HAP-1 (cell line): Measurements from ENCODE around the gene FASTKD1.
"Not testable (repeated sequence)": the region's sequence is repeated elsewhere in the genome, so short reads cannot be mapped to it uniquely, and the experiment has no call there.

Source experiments
- DNase-seq, 2 experiments: peaks; one replicate each; pipeline ENCODE4 v3.0.0-alpha.2; 2016 to 2020; ENCODE audit warnings: low spot score in 2 of 2
- H3K27me3 ChIP-seq: fragments of 250-450 bp; sonication (Bioruptor Pico); 2 replicates; pipeline ENCODE4 v1.5.1; 2020; ENCODE audit warnings: low read depth, mild to moderate bottlenecking, moderate library complexity
- H3K36me3 ChIP-seq: fragments of 250-450 bp; sonication (Bioruptor Pico); replicated peaks from 2 replicates; pipeline ENCODE4 v1.5.1; 2020; ENCODE audit warnings: mild to moderate bottlenecking
- H3K4me1 ChIP-seq: fragments of 250-450 bp; sonication (Bioruptor Pico); 2 replicates; pipeline ENCODE4 v1.5.1; 2020; ENCODE audit warnings: mild to moderate bottlenecking
- H3K4me3 ChIP-seq: fragments of 250-450 bp; sonication (Bioruptor Pico); 2 replicates; pipeline ENCODE4 v1.5.1; 2020; ENCODE audit warnings: mild to moderate bottlenecking, moderate library complexity
- H3K9me3 ChIP-seq: fragments of 250-450 bp; sonication (Bioruptor Pico); 2 replicates; pipeline ENCODE4 v1.5.1; 2020; ENCODE audit warnings: mild to moderate bottlenecking, moderate library complexity
- in situ Hi-C: fragments of 300-500 bp; cut with MboI; formaldehyde crosslinking; loops from 3 replicates; pipeline ENCODE4 v1.14.3; 2020; ENCODE audit warnings: low sequenced_read_pairs, inconsistent platforms, mixed read lengths

The FASTKD1 gene

DNA sequence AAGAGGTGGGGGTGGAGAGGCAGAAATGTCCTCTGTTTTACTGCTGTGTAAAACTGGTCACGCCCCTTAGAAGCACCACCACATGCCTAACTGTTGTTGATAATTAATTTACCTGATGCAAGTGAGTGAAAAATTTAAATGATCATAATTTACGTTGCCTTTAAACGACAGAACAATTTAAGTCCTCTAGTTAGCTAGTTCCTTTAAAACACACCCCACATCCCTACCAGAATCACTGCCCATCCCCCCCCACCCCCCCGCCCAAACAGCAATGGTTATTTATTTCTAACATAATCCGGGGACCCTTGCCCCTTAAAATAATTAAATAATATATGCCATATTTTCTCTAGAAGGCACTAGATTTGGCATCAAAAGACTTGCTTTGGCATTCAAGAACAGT is 9.9 kb upstream of the FASTKD1 start:
- H3K36me3 ChIP-seq = 0 out of 2 replicates have a peak, but pooled peaks cover 2% of the 10 kb centered on the region
- no peaks in the 10 kb centered on the region for H3K27me3 ChIP-seq
- DNase-seq = no peak
- H3K4me3 ChIP-seq = no peak overlapping the region
- no peaks in the 10 kb centered on the region for H3K9me3 ChIP-seq
- no peaks in the 10 kb centered on the region for H3K4me1 ChIP-seq
- in situ Hi-C loops = no loop called here

DNA sequence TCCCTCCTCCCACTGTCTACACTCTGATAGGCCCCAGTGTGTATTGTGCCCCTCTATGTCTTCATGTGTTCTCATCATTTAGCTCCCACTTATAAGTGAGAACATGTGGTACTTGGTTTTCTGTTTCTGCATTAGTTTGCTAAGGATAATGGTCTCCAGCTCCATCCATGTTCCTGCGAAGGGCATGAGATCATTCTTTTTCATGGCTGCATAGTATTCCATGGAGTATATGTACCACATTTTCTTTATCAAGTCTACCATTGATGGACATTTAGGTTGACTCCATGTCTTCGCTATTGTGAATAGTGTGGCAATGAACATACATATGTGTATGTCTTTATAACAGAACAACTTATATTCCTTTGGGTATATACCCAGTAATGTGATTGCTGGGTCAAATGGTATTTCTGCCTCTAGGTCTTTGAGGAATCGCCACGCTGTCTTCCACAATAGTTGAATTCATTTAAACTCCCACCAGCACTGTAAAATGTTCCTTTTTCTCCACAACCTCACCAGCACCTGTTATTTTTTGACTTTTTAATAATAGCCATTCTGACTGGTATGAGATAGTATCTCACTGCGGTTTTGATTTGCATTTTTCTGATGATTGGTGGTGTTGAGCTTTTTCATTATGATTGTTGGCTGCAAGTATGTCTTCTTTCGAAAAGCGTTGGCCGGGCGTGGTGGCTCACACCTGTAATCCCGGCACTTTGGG is 9.0 kb upstream of the FASTKD1 start:
- H3K4me3 ChIP-seq, H3K9me3 ChIP-seq, DNase-seq, H3K36me3 ChIP-seq, H3K4me1 ChIP-seq, H3K27me3 ChIP-seq, in situ Hi-C loops: not testable (repeated sequence)

DNA sequence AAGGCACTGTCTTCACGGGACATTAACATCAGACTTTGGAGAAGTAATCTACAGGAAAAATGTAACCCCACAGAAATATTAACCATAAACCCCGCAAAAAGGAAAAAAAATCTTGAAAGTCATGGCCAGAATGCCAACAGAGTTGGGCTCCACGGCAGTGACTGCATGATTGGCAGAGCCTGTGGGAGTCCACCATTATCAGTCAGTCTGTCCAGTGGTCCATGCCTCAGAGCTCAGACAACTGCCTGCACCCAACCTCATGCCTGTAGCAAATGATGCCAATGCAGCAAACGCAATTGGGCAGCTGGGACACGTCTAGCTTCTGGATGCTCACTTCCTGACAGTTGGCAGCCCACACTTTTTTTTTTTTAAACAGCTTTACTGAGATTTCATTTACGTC is 5.4 kb upstream of the FASTKD1 start:
- no peak for DNase-seq
- H3K4me3 ChIP-seq = no peak overlapping the region
- H3K36me3 ChIP-seq = no peaks in the 10 kb centered on the region
- H3K9me3 ChIP-seq = no peaks in the 10 kb centered on the region
- H3K4me1 ChIP-seq = no peaks in the 10 kb centered on the region
- H3K27me3 ChIP-seq = no peaks in the 10 kb centered on the region
- in situ Hi-C loops = no loop called here

DNA sequence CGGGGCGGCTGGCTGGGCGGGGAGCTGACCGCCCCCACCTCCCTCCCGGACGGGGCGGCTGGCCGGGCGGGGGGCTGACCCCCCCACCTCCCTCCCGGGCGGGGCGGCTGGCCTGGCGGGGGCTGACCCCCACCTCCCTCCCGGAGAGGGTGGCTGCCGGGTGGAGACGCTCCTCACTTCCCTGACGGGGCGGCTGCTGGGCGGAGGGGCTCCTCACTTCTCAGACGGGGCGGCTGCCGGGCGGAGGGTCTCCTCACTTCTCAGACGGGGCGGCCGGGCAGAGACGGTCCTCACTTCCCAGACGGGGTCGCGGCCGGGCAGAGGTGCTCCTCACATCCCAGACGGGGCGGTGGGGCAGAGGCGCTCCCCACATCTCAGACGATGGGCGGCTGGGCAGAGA is 1.6 kb upstream of the FASTKD1 start:
- H3K27me3 ChIP-seq, H3K4me3 ChIP-seq, H3K36me3 ChIP-seq, DNase-seq, H3K9me3 ChIP-seq, in situ Hi-C loops: not testable (repeated sequence)
- peaks cover 11% of the 10 kb centered on the region for H3K4me1 ChIP-seq

DNA sequence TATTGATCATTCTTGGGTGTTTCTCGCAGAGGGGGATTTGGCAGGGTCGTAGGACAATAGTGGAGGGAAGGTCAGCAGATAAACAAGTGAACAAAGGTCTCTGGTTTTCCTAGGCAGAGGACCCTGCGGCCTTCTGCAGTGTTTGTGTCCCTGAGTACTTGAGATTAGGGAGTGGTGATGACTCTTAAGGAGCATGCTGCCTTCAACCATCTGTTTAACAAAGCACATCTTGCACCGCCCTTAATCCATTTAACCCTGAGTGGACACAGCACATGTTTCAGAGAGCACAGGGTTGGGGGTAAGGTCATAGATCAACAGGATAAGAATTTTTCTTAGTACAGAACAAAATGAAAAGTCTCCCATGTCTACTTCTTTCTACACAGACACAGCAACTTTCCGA is 874 bp upstream of the FASTKD1 start:
- H3K4me1 ChIP-seq = peaks cover 16% of the 10 kb centered on the region
- in situ Hi-C loops = not testable (repeated sequence)

DNA sequence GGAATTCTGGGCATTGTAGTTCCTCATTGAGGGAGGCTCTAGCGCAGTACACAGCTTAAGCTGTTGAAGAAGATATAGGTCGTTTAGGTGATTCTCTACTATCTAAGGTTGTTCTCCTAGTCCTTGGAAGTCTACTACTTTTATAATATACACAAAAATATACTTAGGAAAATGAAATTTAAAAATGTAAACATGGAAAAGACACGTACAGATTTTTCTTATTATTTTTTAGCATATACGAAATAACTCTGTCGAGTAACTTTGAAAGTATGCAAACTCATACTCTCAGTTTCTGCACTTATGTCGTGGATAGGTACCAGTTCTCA is 272 bp upstream of the FASTKD1 start:
- no peaks in the 10 kb centered on the region for H3K27me3 ChIP-seq
- no peak for DNase-seq

More for the DNA sequence above, 874 bp upstream of the FASTKD1 start:
- not testable (repeated sequence) for H3K36me3 ChIP-seq, H3K27me3 ChIP-seq, H3K9me3 ChIP-seq, DNase-seq, H3K4me3 ChIP-seq

DNA sequence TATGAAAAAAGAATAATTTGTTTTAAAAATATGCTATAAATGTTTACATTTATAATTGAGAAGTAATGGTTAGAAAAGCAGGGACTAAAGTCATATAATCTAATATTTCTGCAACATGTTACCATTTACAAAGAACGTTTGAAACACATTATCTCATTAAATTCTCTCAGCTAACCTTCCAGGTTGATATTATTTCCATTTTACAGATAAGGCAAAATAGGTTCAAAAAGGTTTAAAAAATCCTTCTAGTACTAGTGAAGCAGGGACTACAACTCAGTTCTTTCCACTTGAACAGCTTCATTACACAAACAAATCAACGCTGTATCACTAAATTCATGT is 875 bp downstream of the FASTKD1 start:
- Histone ChIP-seq H3K4me1 (peaks cover 16% of the 10 kb centered on the region), H3K27me3 (no peaks in the 10 kb centered on the region), H3K4me3 (peak overlapping the region; percentile 50), H3K36me3 (peaks cover 3% of the 10 kb centered on the region; the same call in 1 of the 2 replicates), H3K9me3 (no peaks in the 10 kb centered on the region)
- no peak for DNase-seq
- in situ Hi-C loops = no loop called here

More for the DNA sequence above, 272 bp upstream of the FASTKD1 start:
- no peaks in the 10 kb centered on the region for H3K9me3 ChIP-seq
- peak overlapping the region; percentile 50 for H3K4me3 ChIP-seq
- peaks cover 3% of the 10 kb centered on the region; the same call in 1 of the 2 replicates for H3K36me3 ChIP-seq
- peaks cover 16% of the 10 kb centered on the region for H3K4me1 ChIP-seq
- in situ Hi-C loops = no loop called here

DNA sequence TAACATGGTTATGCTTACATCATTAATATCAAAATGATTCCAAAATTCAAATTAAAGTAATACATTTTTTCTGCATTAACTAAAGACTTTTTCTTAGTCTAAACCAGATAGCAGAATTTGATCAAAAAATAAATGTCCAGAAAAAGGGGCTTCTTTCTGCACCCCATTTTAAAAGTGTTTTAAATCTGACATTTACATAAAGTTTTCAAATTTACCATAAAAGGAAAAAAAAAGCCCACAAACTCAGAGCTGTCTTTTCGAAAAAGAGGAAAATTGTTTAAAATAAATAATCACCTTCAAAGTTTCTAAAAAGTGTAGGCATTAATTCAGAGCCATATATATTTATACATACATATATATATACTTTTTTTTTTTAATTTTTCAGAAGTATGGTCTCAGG is 1.5 kb downstream of the FASTKD1 start:
- in situ Hi-C loops = no loop called here
- peaks cover 16% of the 10 kb centered on the region for H3K4me1 ChIP-seq
- H3K27me3 ChIP-seq = no peaks in the 10 kb centered on the region
- H3K9me3 ChIP-seq = no peaks in the 10 kb centered on the region
- H3K36me3 ChIP-seq = peaks cover 3% of the 10 kb centered on the region
- H3K4me3 ChIP-seq = peak overlapping the region; percentile 50
- no peak for DNase-seq

DNA sequence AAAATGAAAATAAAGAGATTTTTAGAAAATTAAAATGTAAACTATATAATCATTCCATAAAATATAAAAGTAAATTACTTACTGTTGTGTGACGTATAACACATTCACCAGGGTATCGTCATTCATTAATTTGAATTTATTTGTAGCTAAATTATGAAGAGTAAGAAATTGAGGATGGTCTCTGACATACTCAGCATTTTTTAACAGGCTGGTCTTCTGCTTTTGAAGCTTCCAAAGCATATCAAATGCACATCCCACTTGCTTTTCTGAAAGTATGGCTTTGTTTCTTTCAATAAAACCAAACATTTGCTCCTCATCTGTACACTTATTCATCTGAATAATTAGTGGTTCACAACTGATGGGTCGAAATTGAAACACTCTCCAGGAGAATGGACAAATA is 2.1 kb downstream of the FASTKD1 start:
- in situ Hi-C loops = no loop called here
- no peak for DNase-seq
- Histone ChIP-seq H3K4me3 (peak overlapping the region; percentile 50), H3K9me3 (no peaks in the 10 kb centered on the region), H3K27me3 (no peaks in the 10 kb centered on the region), H3K36me3 (peaks cover 3% of the 10 kb centered on the region), H3K4me1 (peaks cover 16% of the 10 kb centered on the region)

DNA sequence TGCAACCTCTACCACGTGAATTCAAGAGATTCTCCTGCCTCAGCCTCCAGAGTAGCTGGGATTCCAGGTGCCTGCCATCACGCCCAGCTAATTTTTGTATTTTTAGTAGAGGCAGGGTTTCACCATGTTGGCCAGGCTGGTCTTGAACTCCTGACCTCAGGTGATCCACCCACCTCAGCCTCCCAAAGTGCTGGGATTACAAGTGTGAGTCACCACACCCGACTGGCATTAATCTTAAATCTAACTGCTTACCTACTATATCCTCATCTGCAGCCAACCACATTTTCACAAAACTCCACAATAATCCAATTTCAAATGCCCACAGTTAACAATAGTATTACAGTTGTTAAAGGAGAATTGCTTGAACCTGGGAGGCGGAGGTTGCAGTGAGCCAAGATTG is 2.9 kb downstream of the FASTKD1 start:
- in situ Hi-C loops = not testable (repeated sequence)

DNA sequence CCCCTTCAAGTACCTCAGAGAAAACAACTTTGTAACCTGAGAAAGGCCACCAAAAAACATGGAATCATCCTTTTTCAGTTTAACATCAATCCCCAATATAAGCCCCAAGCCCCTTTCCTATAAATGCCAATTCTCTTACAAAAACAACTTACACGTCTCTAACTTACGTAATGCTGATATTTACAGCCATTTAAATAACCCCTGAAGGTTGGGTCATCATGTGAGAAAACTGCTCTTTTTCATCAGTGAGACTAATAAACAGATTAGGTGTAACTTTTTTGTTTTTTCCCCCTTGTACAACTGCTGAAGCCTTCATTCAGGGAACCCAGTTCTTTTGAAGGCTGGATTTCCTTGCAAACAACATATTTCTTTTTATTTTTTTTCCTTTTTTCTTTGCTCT is 3.7 kb downstream of the FASTKD1 start:
- H3K36me3 ChIP-seq = peaks cover 7% of the 10 kb centered on the region
- H3K9me3 ChIP-seq = no peaks in the 10 kb centered on the region
- no peak for DNase-seq
- in situ Hi-C loops = no loop called here
- H3K27me3 ChIP-seq = no peaks in the 10 kb centered on the region
- H3K4me1 ChIP-seq = peaks cover 16% of the 10 kb centered on the region
- no peak overlapping the region for H3K4me3 ChIP-seq

More for the DNA sequence above, 2.9 kb downstream of the FASTKD1 start:
- H3K9me3 ChIP-seq, H3K27me3 ChIP-seq, H3K4me3 ChIP-seq, DNase-seq, H3K36me3 ChIP-seq: not testable (repeated sequence)
- H3K4me1 ChIP-seq = peaks cover 16% of the 10 kb centered on the region

DNA sequence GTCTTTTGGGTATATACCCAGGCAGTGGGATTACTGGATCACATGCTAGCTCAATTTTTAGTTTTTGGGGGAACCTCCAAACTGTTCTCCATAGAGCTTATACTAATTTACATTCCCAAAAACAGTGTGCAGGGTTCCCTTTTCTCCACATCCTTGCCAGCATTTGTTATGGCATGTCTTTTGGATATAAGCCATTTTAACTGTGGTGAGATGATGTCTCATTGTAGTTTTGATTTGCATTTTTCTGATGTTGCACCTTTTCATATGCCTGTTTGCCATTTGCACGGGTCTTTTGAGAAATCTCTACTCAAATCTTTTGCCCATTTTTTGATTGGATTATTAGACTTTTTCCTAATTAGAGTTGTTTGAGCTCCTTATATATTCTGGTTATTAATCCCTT is 8.0 kb downstream of the FASTKD1 start:
- Histone ChIP-seq H3K36me3 (peaks cover 17% of the 10 kb centered on the region), H3K9me3 (no peaks in the 10 kb centered on the region; the same call in 1 of the 2 replicates), H3K4me1 (peaks cover 7% of the 10 kb centered on the region), H3K27me3 (no peaks in the 10 kb centered on the region), H3K4me3 (no peak overlapping the region)
- DNase-seq = no peak
- in situ Hi-C loops = no loop called here

DNA sequence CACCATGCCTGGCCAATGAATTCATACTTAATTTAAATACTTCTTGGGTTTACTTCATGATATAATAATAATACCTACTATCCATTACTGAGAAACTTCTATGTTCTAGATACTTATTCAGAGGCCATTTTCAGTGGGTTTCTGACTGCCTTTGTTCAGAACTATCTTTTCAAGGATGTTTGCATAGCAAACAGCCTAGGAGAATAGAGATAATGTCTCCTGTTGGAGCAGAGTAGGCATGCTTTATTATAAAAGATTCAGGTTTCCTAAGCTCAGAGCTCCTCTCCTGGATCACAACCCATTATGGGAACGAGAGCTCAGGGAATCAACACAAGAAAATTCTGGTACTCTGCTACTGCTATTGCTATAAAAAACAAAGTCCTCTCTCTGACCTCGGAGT is 11.1 kb downstream of the FASTKD1 start:
- no peaks in the 10 kb centered on the region for H3K4me1 ChIP-seq
- DNase-seq = no peak
- H3K36me3 ChIP-seq = peaks cover 26% of the 10 kb centered on the region
- H3K27me3 ChIP-seq = no peaks in the 10 kb centered on the region
- no peak overlapping the region for H3K4me3 ChIP-seq
- H3K9me3 ChIP-seq = no peaks in the 10 kb centered on the region; the same call in 1 of the 2 replicates
- in situ Hi-C loops = no loop called here

DNA sequence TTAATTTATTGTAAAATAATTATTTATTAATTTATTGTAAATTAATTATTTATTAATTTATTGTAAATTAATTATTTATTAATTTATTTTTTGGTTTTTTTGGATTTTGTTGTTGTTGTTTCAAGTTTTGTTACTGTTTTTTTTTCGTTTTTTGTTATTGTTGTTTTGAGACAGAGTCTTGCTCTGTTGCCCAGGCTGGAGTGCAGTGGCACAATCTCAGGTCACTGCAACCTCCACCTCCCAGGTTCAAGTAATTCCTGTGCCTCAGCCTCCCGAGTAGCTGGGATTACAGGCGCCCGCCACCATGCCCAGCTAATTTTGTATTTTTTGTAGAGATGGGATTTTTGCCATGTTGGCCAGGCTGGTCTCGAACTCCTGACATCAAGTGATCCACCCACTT is 11.6 kb downstream of the FASTKD1 start:
- peaks cover 26% of the 10 kb centered on the region for H3K36me3 ChIP-seq
- H3K4me1 ChIP-seq, DNase-seq, in situ Hi-C loops, H3K27me3 ChIP-seq, H3K4me3 ChIP-seq, H3K9me3 ChIP-seq: not testable (repeated sequence)

DNA sequence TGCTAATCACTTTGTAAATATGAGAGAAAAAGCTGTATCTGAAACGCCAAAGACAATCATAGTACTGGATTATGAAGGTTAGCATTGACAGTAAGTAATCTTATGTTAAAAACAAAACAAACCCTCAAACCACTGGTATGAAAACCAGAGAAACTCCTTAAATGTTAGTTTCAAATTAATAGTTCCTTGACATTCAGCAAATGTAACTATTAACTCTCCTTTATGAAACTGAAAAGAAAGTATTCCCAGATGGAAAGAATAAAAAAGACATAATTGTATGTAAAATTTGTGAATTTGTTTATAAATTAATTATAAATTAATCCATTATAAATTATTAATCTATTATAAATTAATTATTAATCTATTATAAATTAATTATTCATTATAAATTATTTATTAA is 12.3 kb downstream of the FASTKD1 start:
- Histone ChIP-seq H3K9me3 (no peaks in the 10 kb centered on the region; the same call in 1 of the 2 replicates), H3K36me3 (peaks cover 26% of the 10 kb centered on the region), H3K4me3 (no peak overlapping the region), H3K4me1 (no peaks in the 10 kb centered on the region), H3K27me3 (no peaks in the 10 kb centered on the region)
- no peak for DNase-seq
- in situ Hi-C loops = no loop called here
